ENCODE data around the gene EIF4G3. TPM values are rescaled to one million over a fixed set of nuclear protein-coding genes. Genes with fewer than 3 reads are reported as not detected.

Gene EIF4G3
- total and polyA plus RNA-seq, 2 of the 8 experiments (the other 6 are each of a cell fraction or from before 2014, with no cell fraction given), result 47.5 to 66.6 TPM

- Histone ChIP-seq H4K91ac (replicated peaks; ENCODE audit: insufficient read length, low read length) (no peak overlapping the region), H3K9ac (replicated peaks in 1 of 4; ENCODE audit: extremely low read depth in 1 of 4, low read depth in 3 of 4, low read length in 3 of 4) (no peak overlapping the region), H2BK12ac (ENCODE audit: low read depth, low read length) (no peak overlapping the region), H3K14ac (ENCODE audit: insufficient read length) (no peak overlapping the region), H3K23ac (ENCODE audit: insufficient read length) (no peak overlapping the region), H2AFZ (ENCODE audit: low read length) (no peak overlapping the region), H4K20me1 (replicated peaks in 1 of 2; ENCODE audit: control insufficient read depth in 1 of 2, insufficient read depth in 2 of 2, low read length in 2 of 2) (no peaks in the 10 kb centered on the region), H2BK5ac (ENCODE audit: low read depth, low read length) (no peak overlapping the region), H3K79me2 (ENCODE audit: control insufficient read depth in 1 of 2, insufficient read depth in 2 of 2, low read length in 2 of 2) (no peaks in the 10 kb centered on the region), H2BK120ac (replicated peaks; ENCODE audit: low read depth, low read length) (no peak overlapping the region), H2AK5ac (ENCODE audit: low read depth, low read length) (no peak overlapping the region), H3K36me3 (ENCODE audit: control insufficient read depth in 2 of 4, insufficient read depth in 4 of 4, low read length in 3 of 4) (peaks cover 0 to 16% (median 0%) of the 10 kb centered on the region in 4 experiments; a peak in 3 of 8 replicates), H3K4ac (replicated peaks; ENCODE audit: insufficient read length, low read depth, low read length) (no peak overlapping the region), H2BK15ac (ENCODE audit: low read length) (no peak overlapping the region), H4K8ac (ENCODE audit: extremely low read depth, insufficient read depth, low read length) (no peak overlapping the region), H3K18ac (ENCODE audit: extremely low read depth, low read length) (no peak overlapping the region), H3K56ac (replicated peaks; ENCODE audit: insufficient read length, low read depth, low read length) (no peak overlapping the region), H3K27ac (ENCODE audit: low read depth, low read length) (no peak overlapping the region), H3K4me3 (ENCODE audit: extremely low read depth in 1 of 4, insufficient read depth in 2 of 4, low read depth in 3 of 4, low read length in 4 of 4) (no peak overlapping the region), H3K23me2 (ENCODE audit: low read depth, low read length) (no peaks in the 10 kb centered on the region), H4K5ac (ENCODE audit: insufficient read length, low read depth, low read length) (no peak overlapping the region), H3K4me1 (replicated peaks in 1 of 4; ENCODE audit: control insufficient read depth in 3 of 4, insufficient read depth in 4 of 4, low read length in 3 of 4) (no peaks in the 10 kb centered on the region), H3K9me3 (ENCODE audit: insufficient read depth in 2 of 2, low read depth in 1 of 2, low read length in 1 of 2) (no peaks in the 10 kb centered on the region), H3K4me2 (ENCODE audit: insufficient read depth in 1 of 2, low read depth in 2 of 2, low read length in 2 of 2) (no peak overlapping the region), H3K27me3 (replicated peaks in 1 of 4; ENCODE audit: control insufficient read depth in 3 of 4, extremely low read depth in 1 of 4, insufficient read depth in 3 of 4, low read length in 3 of 4) (no peaks in the 10 kb centered on the region), H3K79me1 (ENCODE audit: low read depth, low read length) (no peaks in the 10 kb centered on the region), H2BK20ac (ENCODE audit: low read length) (no peak overlapping the region)
- DNase-seq (ENCODE audit: low read depth in 1 of 2, low spot score in 2 of 2) (no peak), FAIRE-seq (no peak)
- ChIA-PET POLR2A (ENCODE audit: partially characterized antibody) (no interaction called here), CTCF (ENCODE audit: partially characterized antibody) (no interaction called here)
- TF ChIP-seq HDAC2 (IDR thresholded peaks at IDR 0.05; ENCODE audit: borderline replicate concordance in 1 of 2, low read depth in 2 of 2, low read length in 2 of 2) (no peak), TAF1 (IDR thresholded peaks at IDR 0.05; ENCODE audit: low read depth, low read length) (no peak), POLR2A (IDR thresholded peaks at IDR 0.05; ENCODE audit: control extremely low read depth in 1 of 2, low read depth in 2 of 2, low read length in 2 of 2) (no peak), ZNF274 (IDR thresholded peaks at IDR 0.05; ENCODE audit: borderline replicate concordance, extremely low read depth, low read length) (no peak), GABPA (IDR thresholded peaks at IDR 0.05; ENCODE audit: borderline replicate concordance, insufficient read depth, low read length) (no peak), SP1 (IDR thresholded peaks at IDR 0.05; ENCODE audit: low read depth, low read length) (no peak), CTBP2 (IDR thresholded peaks at IDR 0.05; ENCODE audit: borderline replicate concordance, insufficient read depth, insufficient read length, low read length) (no peak), NANOG (IDR thresholded peaks at IDR 0.05; ENCODE audit: insufficient read depth, low read depth, low read length, poor library complexity, severe bottlenecking) (no peak), SRF (IDR thresholded peaks at IDR 0.05; ENCODE audit: low read depth, low read length) (no peak), BCL11A (IDR thresholded peaks at IDR 0.05; ENCODE audit: low read depth in 2 of 2, low read length in 2 of 2) (no peak), CEBPB (IDR thresholded peaks at IDR 0.05; ENCODE audit: low read depth, low read length) (no peak), BRCA1 (IDR thresholded peaks at IDR 0.05; ENCODE audit: low read depth, low read length) (no peak), SIX5 (IDR thresholded peaks at IDR 0.05; ENCODE audit: low read depth, low read length) (no peak), RFX5 (IDR thresholded peaks at IDR 0.05; ENCODE audit: borderline replicate concordance, low read depth, low read length) (no peak), JUND (IDR thresholded peaks at IDR 0.05; ENCODE audit: low read length) (no peak), RNF2 (IDR thresholded peaks at IDR 0.05; ENCODE audit: borderline replicate concordance, low read depth, low read length, missing control alignments, poor library complexity, severe bottlenecking) (no peak), TBP (IDR thresholded peaks at IDR 0.05; ENCODE audit: low read depth, low read length) (no peak)
These were observed 276.6 kb downstream of the EIF4G3 start for GRCh38 chr1:20900056-20900455.
